Measurements from ENCODE around the gene C1QL3.

DNA sequence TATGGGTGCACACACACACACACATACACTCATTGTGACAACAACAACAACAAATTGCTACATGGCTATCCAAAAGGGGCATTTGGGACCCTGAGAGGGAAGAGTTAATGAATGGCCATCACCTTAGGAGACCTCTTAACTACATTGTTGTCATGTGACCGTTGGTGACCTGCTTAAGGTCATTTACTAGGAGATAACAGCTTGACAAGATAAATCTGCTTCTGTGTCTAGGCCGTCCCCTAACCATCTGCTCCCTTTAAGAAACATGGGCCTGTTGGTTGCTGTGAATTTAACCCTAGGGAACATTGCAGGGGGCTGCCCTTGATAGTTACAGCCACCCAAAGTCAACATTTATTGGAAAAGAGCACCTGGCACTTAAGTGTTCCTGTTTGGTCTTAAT is 29.7 kb downstream of the C1QL3 start:
- TF ChIP-seq, protein P1, sequence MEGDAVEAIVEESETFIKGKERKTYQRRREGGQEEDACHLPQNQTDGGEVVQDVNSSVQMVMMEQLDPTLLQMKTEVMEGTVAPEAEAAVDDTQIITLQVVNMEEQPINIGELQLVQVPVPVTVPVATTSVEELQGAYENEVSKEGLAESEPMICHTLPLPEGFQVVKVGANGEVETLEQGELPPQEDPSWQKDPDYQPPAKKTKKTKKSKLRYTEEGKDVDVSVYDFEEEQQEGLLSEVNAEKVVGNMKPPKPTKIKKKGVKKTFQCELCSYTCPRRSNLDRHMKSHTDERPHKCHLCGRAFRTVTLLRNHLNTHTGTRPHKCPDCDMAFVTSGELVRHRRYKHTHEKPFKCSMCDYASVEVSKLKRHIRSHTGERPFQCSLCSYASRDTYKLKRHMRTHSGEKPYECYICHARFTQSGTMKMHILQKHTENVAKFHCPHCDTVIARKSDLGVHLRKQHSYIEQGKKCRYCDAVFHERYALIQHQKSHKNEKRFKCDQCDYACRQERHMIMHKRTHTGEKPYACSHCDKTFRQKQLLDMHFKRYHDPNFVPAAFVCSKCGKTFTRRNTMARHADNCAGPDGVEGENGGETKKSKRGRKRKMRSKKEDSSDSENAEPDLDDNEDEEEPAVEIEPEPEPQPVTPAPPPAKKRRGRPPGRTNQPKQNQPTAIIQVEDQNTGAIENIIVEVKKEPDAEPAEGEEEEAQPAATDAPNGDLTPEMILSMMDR (IDR thresholded peaks at IDR 0.05): no peak
- TF ChIP-seq POLR2AphosphoS5 (IDR thresholded peaks at IDR 0.05): no peak
- TF ChIP-seq POLR2A (IDR thresholded peaks at IDR 0.05): no peak

All from upper lobe of left lung (tissue), 4 donors.